ENCODE data around the gene CXCL5.
"Not testable (repeated sequence)": the region's sequence is repeated elsewhere in the genome, so short reads cannot be mapped to it uniquely, and the experiment has no call there.

Gene CXCL5

GRCh38 chr4:73990988-73991741 lies 7.3 kb downstream of the CXCL5 start:
- no peak for DNase-seq (ENCODE audit: low spot score)
- in situ Hi-C loops (cut with MboI; ENCODE audit: low sequenced_read_pairs, unreplicated experiment): no loop called here
- no peak for TF ChIP-seq CTCF (IDR thresholded peaks at IDR 0.05; ENCODE audit: borderline replicate concordance, control extremely low read depth, extremely low read depth, insufficient read depth, missing control alignments)

DNA sequence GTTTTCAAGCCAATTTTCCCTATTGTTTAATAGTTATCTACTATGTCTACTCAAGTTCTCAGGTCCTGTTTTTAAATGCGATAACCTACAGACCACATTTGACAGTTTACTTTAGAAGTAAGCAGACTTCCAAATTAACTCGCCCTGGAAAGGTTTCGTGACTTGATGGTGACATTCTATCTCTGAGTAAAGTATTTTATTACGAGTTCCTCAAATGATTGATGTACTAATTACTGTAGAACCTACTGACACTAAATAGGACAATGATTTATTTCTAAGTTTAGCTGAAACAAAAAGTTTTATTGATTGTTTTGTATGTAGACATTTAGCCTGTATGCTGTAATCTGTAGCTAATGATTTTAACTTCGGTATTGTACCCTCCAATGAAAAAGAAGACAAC lies 8.5 kb downstream of the CXCL5 start:
- TF ChIP-seq CTCF (IDR thresholded peaks at IDR 0.05; ENCODE audit: borderline replicate concordance, control extremely low read depth, extremely low read depth, insufficient read depth, missing control alignments): no peak
- in situ Hi-C loops (cut with MboI; ENCODE audit: low sequenced_read_pairs, unreplicated experiment): no loop called here

DNA sequence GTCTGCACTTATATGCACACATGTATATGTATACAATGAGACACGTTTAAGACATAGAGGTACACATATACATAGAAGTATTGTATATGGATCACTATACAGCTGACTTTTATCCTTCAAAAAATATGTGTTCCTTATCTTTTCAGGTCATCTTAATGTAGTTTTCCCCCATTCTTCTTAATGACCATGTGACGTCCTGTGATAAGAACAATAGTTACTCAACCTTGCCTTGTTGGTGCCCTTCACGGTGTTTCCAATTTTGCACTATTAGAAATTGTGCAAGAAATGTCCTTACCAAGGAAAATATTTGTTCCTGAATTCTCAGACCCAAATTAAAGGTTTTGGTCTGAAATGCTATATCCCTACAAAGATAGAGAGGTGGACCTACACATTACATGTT lies 9.4 kb downstream of the CXCL5 start:
- in situ Hi-C loops (cut with MboI; ENCODE audit: low sequenced_read_pairs, unreplicated experiment): no loop called here
- no peak for TF ChIP-seq CTCF (IDR thresholded peaks at IDR 0.05; ENCODE audit: borderline replicate concordance, control extremely low read depth, extremely low read depth, insufficient read depth, missing control alignments)
- DNase-seq (ENCODE audit: low spot score): no peak

More for the DNA sequence above, 8.5 kb downstream of the CXCL5 start:
- DNase-seq (ENCODE audit: low spot score): no peak

DNA sequence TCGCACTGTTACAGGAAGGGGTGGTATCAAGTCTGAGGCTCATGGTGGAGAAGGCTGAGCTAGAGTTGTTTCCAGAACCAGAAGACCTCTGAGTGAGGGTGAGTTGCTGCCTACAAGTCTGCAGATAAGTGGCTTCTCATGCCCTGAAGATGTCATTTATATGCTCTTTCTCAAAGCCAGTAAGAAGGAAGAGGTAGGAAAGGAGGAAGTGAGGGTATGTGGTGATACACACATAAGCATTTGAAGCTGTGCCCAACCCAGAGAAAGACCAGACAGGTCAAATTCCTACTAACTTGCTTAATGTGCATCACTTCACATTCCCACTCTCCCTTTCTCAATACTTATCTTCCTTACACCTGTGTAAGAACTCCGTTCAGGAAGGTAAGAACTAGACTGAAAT lies 10.4 kb downstream of the CXCL5 start, which contains the start of gene PPBP:
PPBP (minus strand) TSS at position 130 of the 400 bp plus-strand sequence; CDS start at position 43, 87 bp downstream.
- no peak for DNase-seq (ENCODE audit: low spot score)
- TF ChIP-seq CTCF (IDR thresholded peaks at IDR 0.05; ENCODE audit: borderline replicate concordance, control extremely low read depth, extremely low read depth, insufficient read depth, missing control alignments): no peak
- in situ Hi-C loops (cut with MboI; ENCODE audit: low sequenced_read_pairs, unreplicated experiment): no loop called here

- no peak for TF ChIP-seq CTCF (IDR thresholded peaks at IDR 0.05; ENCODE audit: borderline replicate concordance, control extremely low read depth, extremely low read depth, insufficient read depth, missing control alignments)
- in situ Hi-C loops (cut with MboI; ENCODE audit: low sequenced_read_pairs, unreplicated experiment): no loop called here
- DNase-seq (ENCODE audit: low spot score): no peak
These were observed 13.0 kb downstream of the CXCL5 start for GRCh38 chr4:73985528-73985852.

DNA sequence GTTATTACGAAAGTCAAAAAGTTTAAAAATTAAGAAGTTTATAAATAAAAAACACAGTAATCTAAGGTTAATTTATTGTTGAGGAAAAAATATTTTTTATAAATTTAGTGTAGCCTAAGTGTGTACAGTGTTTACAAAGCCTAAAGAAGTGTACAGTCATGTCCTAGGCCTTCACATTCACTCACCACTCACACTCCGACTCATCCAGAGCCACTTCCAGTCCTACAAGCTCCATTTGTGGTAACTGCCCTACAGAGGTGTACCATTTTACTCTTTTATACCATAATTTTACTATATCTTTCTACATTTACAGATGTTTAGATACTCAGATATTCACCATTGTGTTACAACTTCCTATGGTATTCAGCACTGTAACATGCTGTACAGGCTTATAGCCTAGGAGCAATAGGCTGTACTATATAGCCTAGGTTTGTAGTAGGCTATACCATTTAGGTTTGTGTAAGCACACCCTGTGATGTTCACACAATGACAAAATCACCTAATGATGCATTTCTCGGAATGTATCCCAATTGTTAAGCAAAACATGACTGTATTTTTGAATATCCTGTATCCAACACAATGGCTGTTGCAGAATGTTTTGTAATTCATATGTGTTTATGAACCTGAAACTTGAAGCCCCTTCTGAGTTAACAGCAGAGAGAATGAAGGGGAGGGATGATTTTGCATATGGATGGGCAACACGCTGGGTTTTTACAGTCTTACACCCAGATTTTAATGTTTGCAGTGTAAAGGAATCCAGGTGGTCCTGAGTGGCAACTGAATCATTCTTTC lies 13.5 kb downstream of the CXCL5 start:
- TF ChIP-seq CTCF (IDR thresholded peaks at IDR 0.05; ENCODE audit: borderline replicate concordance, control extremely low read depth, extremely low read depth, insufficient read depth, missing control alignments): no peak
- no peak for DNase-seq (ENCODE audit: low spot score)
- in situ Hi-C loops (cut with MboI; ENCODE audit: low sequenced_read_pairs, unreplicated experiment): no loop called here

DNA sequence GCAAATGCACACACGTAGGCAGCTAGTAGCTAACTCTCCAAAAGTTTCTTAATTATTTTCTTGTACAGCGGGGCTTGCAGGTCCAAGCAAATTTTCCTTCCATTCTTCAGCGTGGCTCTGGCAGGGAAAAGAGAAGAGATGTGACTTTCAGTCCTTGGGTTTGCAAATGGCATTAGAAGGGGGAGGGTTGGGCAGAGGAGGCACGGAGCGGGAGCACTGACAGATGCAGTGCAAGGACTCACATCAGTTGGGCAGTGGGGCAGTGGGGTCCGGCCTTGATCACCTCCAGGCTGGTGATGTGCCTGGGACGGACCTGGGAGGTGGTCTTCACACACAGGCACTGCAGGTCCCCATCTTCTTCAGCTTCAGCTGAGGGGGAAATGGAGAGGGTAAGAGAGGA lies 17.3 kb downstream of the CXCL5 start:
- in situ Hi-C loops (cut with MboI; ENCODE audit: low sequenced_read_pairs, unreplicated experiment); DNase-seq (ENCODE audit: low spot score): not testable (repeated sequence)
